GM12878 (cell line): ENCODE results near the gene SOCS1. TPM values are rescaled to one million over a fixed set of nuclear protein-coding genes. Genes with fewer than 3 reads are reported as not detected.

Experiments used
- ATAC-seq: fragments of 200-7000 bp; cut with Tn5 transposase; 3 replicates; pipeline ENCODE4 v1.9.1; 2020; ENCODE audit warnings: mild to moderate bottlenecking, moderate library complexity
- BruUV-seq: library from RNA; stranded (reverse); fragments of 400-500 nt; replicated peaks from 2 replicates; lab custom pipeline; 2021; lab: Mats Ljungman, UMichigan
- CTCF ChIA-PET: fragments of 300-600 bp; sonication (Branson Sonifier 250); formaldehyde crosslinking; extraction: SDS; loops from one replicate; lab custom pipeline; 2021; ENCODE audit warnings: inconsistent platforms; lab: Yijun Ruan, JAX
- POLR2A ChIA-PET: fragments of 350-600 bp; formaldehyde crosslinking; extraction: SDS; loops from one replicate; lab custom pipeline; 2021; ENCODE audit warnings: inconsistent platforms; lab: Charles Lee
- RAD21 ChIA-PET: fragments of 300-600 bp; sonication (Branson Sonifier 250); formaldehyde crosslinking; loops from one replicate; lab custom pipeline; 2023; ENCODE audit warnings: antibody characterized with exemption; ENCODE audit not compliant: unreplicated experiment; lab: Charles Lee
- SMC1A ChIA-PET: fragments of 300-600 bp; sonication (Branson Sonifier 250); formaldehyde crosslinking; loops from one replicate; lab custom pipeline; 2023; ENCODE audit not compliant: unreplicated experiment, uncharacterized antibody; lab: Charles Lee
- DNase-seq: peaks from one replicate; pipeline ENCODE4 v3.0.0-alpha.2; 2011; ENCODE audit warnings: low read depth, low spot score
- FAIRE-seq: peaks from 3 replicates; lab custom pipeline; 2011; peaks lifted over from hg19 to GRCh38; lab: Jason Lieb, UNC
- H2AFZ ChIP-seq: 2 replicates; pipeline ENCODE4 v1.6.0; 2011; ENCODE audit warnings: low read depth, low read length, control low read depth; ENCODE audit not compliant: control insufficient read depth
- H3K27ac ChIP-seq: 2 replicates; pipeline ENCODE4 v1.5.1; 2011; ENCODE audit warnings: control low read depth; ENCODE audit not compliant: control insufficient read depth, insufficient read depth
- H3K27me3 ChIP-seq, 2 experiments: replicated peaks in 1 of 2; 2 replicates each; pipeline versions ENCODE4 v1.6.0 to v1.6.1; 2011; ENCODE audit warnings: low read length in 1 of 2; ENCODE audit not compliant: control insufficient read depth in 2 of 2, insufficient read depth in 2 of 2
- H3K36me3 ChIP-seq, 2 experiments: 2 replicates each; pipeline ENCODE4 v1.5.1; 2011; ENCODE audit warnings: low read length in 1 of 2; ENCODE audit not compliant: control insufficient read depth in 2 of 2, insufficient read depth in 2 of 2
- H3K4me1 ChIP-seq: 2 replicates; pipeline ENCODE4 v1.6.1; 2011; ENCODE audit warnings: mild to moderate bottlenecking, low read length, moderate library complexity, mixed read lengths; ENCODE audit not compliant: control insufficient read depth, insufficient read depth
- H3K4me2 ChIP-seq: 2 replicates; pipeline ENCODE4 v1.6.0; 2011; ENCODE audit warnings: control low read depth; ENCODE audit not compliant: control insufficient read depth, insufficient read depth
- H3K4me3 ChIP-seq: fragments of 200-600 bp; sonication (generic); 2 replicates; pipeline ENCODE4 v1.5.1; 2016
- H3K79me2 ChIP-seq: 2 replicates; pipeline ENCODE4 v1.6.0; 2011; ENCODE audit warnings: low read length; ENCODE audit not compliant: control insufficient read depth, insufficient read depth
- H3K9ac ChIP-seq: 2 replicates; pipeline ENCODE4 v1.8.0; 2011; ENCODE audit warnings: low read length, control low read depth, mixed read lengths; ENCODE audit not compliant: control insufficient read depth, insufficient read depth
- H3K9me3 ChIP-seq: replicated peaks from 3 replicates; pipeline ENCODE4 v1.5.1; 2011; ENCODE audit warnings: mild to moderate bottlenecking, low read length; ENCODE audit not compliant: control insufficient read depth, insufficient read depth
- H4K20me1 ChIP-seq: 2 replicates; pipeline ENCODE4 v1.6.0; 2011; ENCODE audit not compliant: control insufficient read depth, insufficient read depth
- CBFB ChIP-seq: IDR thresholded peaks from 2 replicates; pipeline ENCODE4 v1.6.1; 2016; ENCODE audit warnings: antibody characterized with exemption, low read depth
- CBX3 ChIP-seq: fragments of 200-600 bp; sonication (generic); IDR thresholded peaks from 2 replicates; pipeline ENCODE4 v1.6.1; 2016; ENCODE audit warnings: low read depth, borderline replicate concordance
- CBX5 ChIP-seq: sonication (generic); IDR thresholded peaks from 2 replicates; pipeline ENCODE4 v1.6.1; 2016; ENCODE audit warnings: low read depth, moderate library complexity, mild to moderate bottlenecking, inconsistent platforms
- EED ChIP-seq: sonication (generic); IDR thresholded peaks from 2 replicates; pipeline ENCODE4 v1.6.1; 2016; ENCODE audit warnings: antibody characterized with exemption, low read depth
- ELK1 ChIP-seq: IDR thresholded peaks from 2 replicates; pipeline ENCODE4 v1.6.1; 2012; ENCODE audit warnings: low read depth, low read length, improper control_type of control experiment
- GABPA ChIP-seq: IDR thresholded peaks from 2 replicates; pipeline ENCODE4 v1.6.1; 2014; ENCODE audit warnings: antibody characterized with exemption, low read depth, mild to moderate bottlenecking, inconsistent platforms
- HDAC2 ChIP-seq: fragments of 200-600 bp; sonication (generic); IDR thresholded peaks from 2 replicates; pipeline ENCODE4 v1.6.1; 2017
- HDAC6 ChIP-seq: fragments of 200-600 bp; sonication (generic); IDR thresholded peaks from one replicate; pipeline ENCODE4 v1.8.0; 2017; ENCODE audit warnings: antibody characterized with exemption; ENCODE audit not compliant: unreplicated experiment
- HSF1 ChIP-seq: fragments of 150-350 bp; IDR thresholded peaks from 2 replicates; pipeline ENCODE4 v1.6.1; 2014; ENCODE audit warnings: mild to moderate bottlenecking, low read depth, low read length
- KAT2A ChIP-seq: conservative IDR thresholded peaks from 2 replicates; pipeline ENCODE4 v1.6.1; 2011; ENCODE audit warnings: low read depth, low read length; ENCODE audit not compliant: control insufficient read depth
- NFXL1 ChIP-seq: fragments of 450-650 bp; IDR thresholded peaks from 2 replicates; pipeline ENCODE4 v1.6.1; 2017; ENCODE audit warnings: antibody characterized with exemption, mild to moderate bottlenecking, borderline replicate concordance
- NR2F1 ChIP-seq: fragments of 450-650 bp; conservative IDR thresholded peaks from 2 replicates; pipeline ENCODE4 v1.6.1; 2017; ENCODE audit warnings: mild to moderate bottlenecking
- RBBP5 ChIP-seq: fragments of 200-600 bp; sonication (generic); conservative IDR thresholded peaks from 2 replicates; pipeline ENCODE4 v1.6.1; 2016
- SMC3 ChIP-seq: IDR thresholded peaks from 2 replicates; pipeline ENCODE4 v1.6.1; 2011; ENCODE audit warnings: low read length, improper control_type of control experiment, borderline replicate concordance
- YY1 ChIP-seq: IDR thresholded peaks from 2 replicates; pipeline ENCODE4 v1.6.1; 2011; ENCODE audit warnings: low read depth, mild to moderate bottlenecking, low read length
- WGBS: methylation state at CpG from one replicate; pipeline ENCODE4 v1.1.6; 2016; ENCODE audit warnings: low lambda C conversion rate; ENCODE audit not compliant: insufficient replicate concordance, insufficient coverage; ENCODE audit errors: missing lambda C conversion rate; 5-methylcytosine and 5-hydroxymethylcytosine counted together
- in situ Hi-C: fragments of 300-500 bp; cut with MboI; formaldehyde crosslinking; loops from 9 replicates; pipeline ENCODE4 v1.14.3; 2018; ENCODE audit warnings: mixed read lengths
- intact Hi-C: fragments of 100-400 bp; cut with micrococcal nuclease; formaldehyde crosslinking; loops from one replicate; pipeline ENCODE4 v1.14.2; 2022; ENCODE audit not compliant: unreplicated experiment
- polyA plus RNA-seq, 11 experiments: library from polyadenylated mRNA; depleted of rRNA in 4 of 11; unstranded in 6 of 11; stranded (reverse) in 5 of 11; fragments of >200 nt; fragmentation: Nextera tagmentation in 4 of 11; fragmentation: Illumina TruSeq in 1 of 11; extraction: Ambion mirVana in 4 of 11; extraction: Trizol in 1 of 11; gene quantifications; 1 replicate in 1 of 11; 2 replicates in 10 of 11; pipeline versions ENCODE4 v1.2.1 to v1.2.3, GENCODE V29; 2011 to 2016; ENCODE audit warnings: inconsistent platforms in 2 of 11, missing spikeins in 2 of 11, low read depth in 1 of 11
- total RNA-seq, 4 experiments: library from RNA; depleted of rRNA in 3 of 4; stranded (reverse); fragments of >200 nt in 3 of 4; fragmentation: Illumina TruSeq in 1 of 4; extraction: Trizol in 1 of 4; gene quantifications; 2 replicates each; pipeline versions ENCODE4 v1.2.1 to v1.2.3, GENCODE V29; 2013 to 2021
- TF ChIP-seq, protein P1 (sequence below): IDR thresholded peaks from 2 replicates; pipeline ENCODE4 v1.6.1; 2012; ENCODE audit warnings: low read depth, low read length, improper control_type of control experiment
- TF ChIP-seq, protein P2 (sequence below): fragments of 450-650 bp; IDR thresholded peaks from 2 replicates; pipeline ENCODE4 v1.6.1; 2018; ENCODE audit warnings: mild to moderate bottlenecking, low read depth, moderate library complexity; ENCODE audit not compliant: partially characterized antibody

SOCS1 gene
- total and polyA plus RNA-seq, 10 of the 15 experiments (the other 5 are each of a cell fraction or from before 2014, with no cell fraction given): 0.42 to 39.8 (median 11.2) TPM

DNA sequence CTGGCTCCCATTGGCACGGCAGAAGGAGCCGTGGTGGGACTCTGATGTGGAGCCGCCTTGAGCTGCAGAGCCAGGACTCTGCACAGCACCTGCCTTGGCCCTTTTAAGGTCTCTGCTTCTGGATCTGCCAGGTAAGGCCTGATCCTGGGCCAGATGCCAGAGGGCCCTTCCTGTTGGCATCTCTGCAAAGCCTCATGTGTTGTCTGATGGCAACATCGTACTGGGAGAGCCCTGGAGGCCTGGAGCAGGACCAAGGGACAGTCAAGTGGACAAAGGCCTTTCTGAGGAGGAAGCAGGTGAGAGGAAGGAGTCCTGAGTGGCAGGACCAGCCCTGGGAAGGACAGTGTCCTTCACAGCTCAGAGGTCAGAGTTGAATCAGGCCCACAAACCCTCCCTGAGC is 26.1 kb downstream of the SOCS1 start:
- WGBS: 97% methylated on average over 4 of the region's 4 CpGs
- SMC1A ChIA-PET: interaction anchor here (1.3 to 2.0 kb wide), 3 partner anchors 22 to 179 kb away, joined by 3 to 7 read pairs (median 3); no protein-coding TSS in a partner anchor
- H2AFZ ChIP-seq: no peak overlapping the region
- no peaks in the 10 kb centered on the region for H3K9me3 ChIP-seq
- DNase-seq (no peak), FAIRE-seq (no peak), ATAC-seq (no peak)
- H3K36me3 ChIP-seq: no peaks in the 10 kb centered on the region
- intact Hi-C loops (no loop called here), in situ Hi-C loops (no loop called here)
- no peaks in the 10 kb centered on the region for H3K27me3 ChIP-seq
- H3K4me1 ChIP-seq: peaks cover 39% of the 10 kb centered on the region
- CTCF ChIA-PET: no interaction called here
- no peaks in the 10 kb centered on the region for H3K79me2 ChIP-seq
- POLR2A ChIA-PET: interaction anchor here (1.5 kb wide), 1 partner anchor 20 kb away, joined by 5 read pairs; no protein-coding TSS in a partner anchor
- no peak overlapping the region for H3K4me2 ChIP-seq
- no peaks in the 10 kb centered on the region for H4K20me1 ChIP-seq
- no peak overlapping the region for H3K4me3 ChIP-seq
- BruUV-seq: no TSS peak
- RAD21 ChIA-PET: interaction anchor here (1.1 to 1.2 kb wide), 2 partner anchors 22 to 25 kb away, joined by 3 read pairs; no protein-coding TSS in a partner anchor
- H3K9ac ChIP-seq: no peak overlapping the region
- no peak overlapping the region for H3K27ac ChIP-seq
- TF ChIP-seq CBFB (no peak), NR2F1 (no peak), YY1 (no peak), CBX3 (no peak), EED (no peak), RBBP5 (no peak), KAT2A (no peak), HDAC2 (no peak), ELK1 (no peak), HDAC6 (no peak), HSF1 (no peak), SMC3 (no peak), GABPA (no peak), NFXL1 (no peak), CBX5 (no peak)
- TF ChIP-seq, protein P1, sequence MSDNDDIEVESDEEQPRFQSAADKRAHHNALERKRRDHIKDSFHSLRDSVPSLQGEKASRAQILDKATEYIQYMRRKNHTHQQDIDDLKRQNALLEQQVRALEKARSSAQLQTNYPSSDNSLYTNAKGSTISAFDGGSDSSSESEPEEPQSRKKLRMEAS: no peak
- TF ChIP-seq, protein P2, sequence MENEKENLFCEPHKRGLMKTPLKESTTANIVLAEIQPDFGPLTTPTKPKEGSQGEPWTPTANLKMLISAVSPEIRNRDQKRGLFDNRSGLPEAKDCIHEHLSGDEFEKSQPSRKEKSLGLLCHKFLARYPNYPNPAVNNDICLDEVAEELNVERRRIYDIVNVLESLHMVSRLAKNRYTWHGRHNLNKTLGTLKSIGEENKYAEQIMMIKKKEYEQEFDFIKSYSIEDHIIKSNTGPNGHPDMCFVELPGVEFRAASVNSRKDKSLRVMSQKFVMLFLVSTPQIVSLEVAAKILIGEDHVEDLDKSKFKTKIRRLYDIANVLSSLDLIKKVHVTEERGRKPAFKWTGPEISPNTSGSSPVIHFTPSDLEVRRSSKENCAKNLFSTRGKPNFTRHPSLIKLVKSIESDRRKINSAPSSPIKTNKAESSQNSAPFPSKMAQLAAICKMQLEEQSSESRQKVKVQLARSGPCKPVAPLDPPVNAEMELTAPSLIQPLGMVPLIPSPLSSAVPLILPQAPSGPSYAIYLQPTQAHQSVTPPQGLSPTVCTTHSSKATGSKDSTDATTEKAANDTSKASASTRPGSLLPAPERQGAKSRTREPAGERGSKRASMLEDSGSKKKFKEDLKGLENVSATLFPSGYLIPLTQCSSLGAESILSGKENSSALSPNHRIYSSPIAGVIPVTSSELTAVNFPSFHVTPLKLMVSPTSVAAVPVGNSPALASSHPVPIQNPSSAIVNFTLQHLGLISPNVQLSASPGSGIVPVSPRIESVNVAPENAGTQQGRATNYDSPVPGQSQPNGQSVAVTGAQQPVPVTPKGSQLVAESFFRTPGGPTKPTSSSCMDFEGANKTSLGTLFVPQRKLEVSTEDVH: no peak
